CD4-positive, alpha-beta T cell treated with Interleukin-4 for 4 hours (primary cell): ENCODE results near the gene PPM1M.

Experiments used
- DNase-seq: peaks from one replicate; pipeline ENCODE4 v3.0.0-alpha.2; 2020

PPM1M gene

GRCh38 chr3:52216585-52217408, 28.8 kb upstream of the PPM1M start:
- DNase-seq, result peak; percentile 89

GRCh38 chr3:52217409-52217805, 28.2 kb upstream of the PPM1M start:
- DNase-seq, result no peak

GRCh38 chr3:52218026-52218425, 27.5 kb upstream of the PPM1M start:
- DNase-seq, result no peak

GRCh38 chr3:52218454-52218853, 27.1 kb upstream of the PPM1M start:
- peak; percentile 37 for DNase-seq

- no peak for DNase-seq
Observed at GRCh38 chr3:52218937-52219650, 26.5 kb upstream of the PPM1M start.

- peak; percentile 82 for DNase-seq
Observed at GRCh38 chr3:52220380-52221026, 25.1 kb upstream of the PPM1M start.

- DNase-seq, result no peak
Observed at GRCh38 chr3:52221141-52221562, 24.4 kb upstream of the PPM1M start.

- DNase-seq, result peak; percentile 68
Observed at GRCh38 chr3:52221563-52222318, 23.8 kb upstream of the PPM1M start.

- DNase-seq, result no peak
Observed at GRCh38 chr3:52222319-52223221, 23.0 kb upstream of the PPM1M start.

GRCh38 chr3:52223449-52224408, 21.8 kb upstream of the PPM1M start:
- no peak for DNase-seq

GRCh38 chr3:52225452-52226228, 19.9 kb upstream of the PPM1M start, which contains the start of gene TLR9:
TLR9 (minus strand) TSS chr3:52225645; CDS start chr3:52225529, 116 bp downstream.
- DNase-seq, result no peak

GRCh38 chr3:52226229-52226817, 19.2 kb upstream of the PPM1M start:
- DNase-seq, result no peak

GRCh38 chr3:52227117-52227516, 18.4 kb upstream of the PPM1M start:
- no peak for DNase-seq

- no peak for DNase-seq
Observed at GRCh38 chr3:52227766-52228165, 17.8 kb upstream of the PPM1M start.

GRCh38 chr3:52228266-52228665, 17.3 kb upstream of the PPM1M start:
- DNase-seq, result no peak

- DNase-seq, result no peak
Observed at GRCh38 chr3:52228751-52229291, 16.7 kb upstream of the PPM1M start.

- no peak for DNase-seq
Observed at GRCh38 chr3:52229656-52230055, 15.9 kb upstream of the PPM1M start.

- DNase-seq, result no peak
Observed at GRCh38 chr3:52230461-52230860, 15.1 kb upstream of the PPM1M start.

- no peak for DNase-seq
Observed at GRCh38 chr3:52230889-52231499, 14.6 kb upstream of the PPM1M start.
